Keratinocyte (primary cell): Measurements from ENCODE around the gene BDH2.

Experiments
- CTCF ChIP-seq, 3 experiments: IDR thresholded peaks in 1 of 3; conservative IDR thresholded peaks in 1 of 3; optimal IDR thresholded peaks in 1 of 3; 2 replicates in 2 of 3; 3 replicates in 1 of 3; pipeline versions ENCODE3 to v1.5.1; 2011; ENCODE audit warnings: low read length in 3 of 3, mild to moderate bottlenecking in 3 of 3, moderate library complexity in 2 of 3, control low read depth in 1 of 3, inconsistent platforms in 1 of 3; ENCODE audit not compliant: insufficient read depth in 2 of 3; ENCODE audit errors: extremely low read depth in 1 of 3
- EZH2 ChIP-seq: IDR thresholded peaks from one replicate; pipeline ENCODE4 v1.6.1; 2012; ENCODE audit warnings: inconsistent platforms, mild to moderate bottlenecking, low read length, moderate library complexity

- TF ChIP-seq EZH2 (no peak), CTCF (optimal IDR thresholded peaks at IDR 0.05 in 1 of 3, IDR thresholded peaks at IDR 0.05 in 1 of 3, conservative IDR thresholded peaks at IDR 0.05 in 1 of 3; ENCODE audit: extremely low read depth in 1 of 3, insufficient read depth in 2 of 3, low read length in 3 of 3) (no peak)
These were observed 13.1 kb downstream of the BDH2 start for GRCh38 chr4:103086551-103086950.
